ENCODE results near the gene PARS2.
A peak's percentile ranks its signal among the peaks of the same experiment; 100 is the strongest.

PARS2 gene

GRCh38 chr1:54805466-54805865 is 41.1 kb upstream of the PARS2 start:
- DNase-seq (ENCODE audit: extremely low read depth, low read depth): no peak
- no peak for TF ChIP-seq CTCF (IDR thresholded peaks at IDR 0.05; ENCODE audit: low read depth, low read length, missing control alignments)
- H3K4me3 ChIP-seq (replicated peaks; ENCODE audit: low read depth, low read length): no peak overlapping the region

GRCh38 chr1:54804471-54805132 is 40.3 kb upstream of the PARS2 start:
- no peak for TF ChIP-seq CTCF (IDR thresholded peaks at IDR 0.05; ENCODE audit: low read depth, low read length, missing control alignments)
- H3K4me3 ChIP-seq (replicated peaks; ENCODE audit: low read depth, low read length): no peak overlapping the region
- DNase-seq (ENCODE audit: extremely low read depth, low read depth): no peak

GRCh38 chr1:54803761-54804470 is 39.6 kb upstream of the PARS2 start:
- DNase-seq (ENCODE audit: extremely low read depth, low read depth): no peak
- no peak for TF ChIP-seq CTCF (IDR thresholded peaks at IDR 0.05; ENCODE audit: low read depth, low read length, missing control alignments)
- H3K4me3 ChIP-seq (replicated peaks; ENCODE audit: low read depth, low read length): no peak overlapping the region

- H3K4me3 ChIP-seq (replicated peaks; ENCODE audit: low read depth, low read length): no peak within 1 kb of the TSS
- TF ChIP-seq CTCF (IDR thresholded peaks at IDR 0.05; ENCODE audit: low read depth, low read length, missing control alignments): peak; percentile 23
- DNase-seq (ENCODE audit: extremely low read depth, low read depth): no peak
These were observed 36.8 kb upstream of the PARS2 start, which contains the start of gene TTC22 for GRCh38 chr1:54800899-54801759. TSS of gene TTC22 (minus strand) at chr1:54801323. CDS start at chr1:54801163, 160 bp downstream.

GRCh38 chr1:54800041-54800898 is 35.9 kb upstream of the PARS2 start:
- no peak for TF ChIP-seq CTCF (IDR thresholded peaks at IDR 0.05; ENCODE audit: low read depth, low read length, missing control alignments)
- no peak for DNase-seq (ENCODE audit: extremely low read depth, low read depth)
- H3K4me3 ChIP-seq (replicated peaks; ENCODE audit: low read depth, low read length): no peak overlapping the region

All from HFF-Myc (cell line).